Activated CD4-positive, alpha-beta T cell treated with anti-CD3 and anti-CD28 coated beads, Interleukin-2, Interleukin-6, amounts not matched to agents 100 ng/mL and 50 ng/mL, durations not matched to agents 16 hours and 8 hours (primary cell): ENCODE results near the gene C1GALT1C1L.
"Not testable (repeated sequence)": the region's sequence is repeated elsewhere in the genome, so short reads cannot be mapped to it uniquely, and the experiment has no call there.

ENCODE experiments used
- DNase-seq: peaks from one replicate; pipeline ENCODE4 v3.0.0-alpha.2; 2020

The C1GALT1C1L gene

GRCh38 chr2:43648994-43649701 lies 27.1 kb downstream of the C1GALT1C1L start:
- DNase-seq: no peak

- DNase-seq: no peak
Measured at GRCh38 chr2:43643680-43644079, 32.5 kb downstream of the C1GALT1C1L start.

GRCh38 chr2:43642363-43642762 lies 33.9 kb downstream of the C1GALT1C1L start:
- DNase-seq: no peak

GRCh38 chr2:43637030-43637803 lies 39.0 kb downstream of the C1GALT1C1L start, which contains the start of gene PLEKHH2:
PLEKHH2 (plus strand) TSS chr2:43637260; CDS start chr2:43644674, 7,414 bp downstream.
- DNase-seq: peak; percentile 91

GRCh38 chr2:43636621-43637020 lies 39.6 kb downstream of the C1GALT1C1L start:
- DNase-seq: peak; percentile 19

GRCh38 chr2:43636153-43636552 lies 40.1 kb downstream of the C1GALT1C1L start:
- DNase-seq: not testable (repeated sequence)

- no peak for DNase-seq
Measured at GRCh38 chr2:43634604-43635306, 41.5 kb downstream of the C1GALT1C1L start.

GRCh38 chr2:43631618-43632317 lies 44.5 kb downstream of the C1GALT1C1L start:
- DNase-seq: no peak
